GM23338 (cell line): Measurements from ENCODE around the gene COX14. TPM values are rescaled to one million over a fixed set of nuclear protein-coding genes. Genes with fewer than 3 reads are reported as not detected.

Experiments used
- ATAC-seq: fragments of 200-7000 bp; cut with Tn5 transposase; 3 replicates; pipeline ENCODE4 v1.9.1; 2020
- DNase-seq: peaks from one replicate; pipeline ENCODE4 v3.0.0-alpha.2; 2015; ENCODE audit warnings: low spot score
- H2AFZ ChIP-seq: fragments of 200-600 bp; sonication (generic); 2 replicates; pipeline ENCODE4 v1.8.0; 2016; ENCODE audit warnings: antibody characterized with exemption, mild to moderate bottlenecking, moderate library complexity
- H3F3A ChIP-seq: fragments of 200-600 bp; sonication (generic); replicated peaks from 2 replicates; pipeline ENCODE4 v1.8.0; 2017; ENCODE audit warnings: antibody characterized with exemption, mixed run types, low read depth
- H3K27ac ChIP-seq: fragments of 200-600 bp; sonication (generic); 2 replicates; pipeline ENCODE4 v1.6.1; 2016; ENCODE audit warnings: low read depth
- H3K27me3 ChIP-seq: fragments of 200-600 bp; sonication (generic); 2 replicates; pipeline ENCODE4 v1.8.0; 2016; ENCODE audit warnings: mild to moderate bottlenecking, mixed run types, moderate library complexity; ENCODE audit not compliant: insufficient read depth
- H3K36me3 ChIP-seq: fragments of 200-600 bp; sonication (generic); 2 replicates; pipeline ENCODE4 v1.8.0; 2016; ENCODE audit warnings: mild to moderate bottlenecking; ENCODE audit not compliant: insufficient read depth
- H3K4me1 ChIP-seq: fragments of 200-600 bp; sonication (generic); 2 replicates; pipeline ENCODE4 v1.8.0; 2016; ENCODE audit warnings: mild to moderate bottlenecking, moderate library complexity; ENCODE audit not compliant: insufficient read depth
- H3K4me2 ChIP-seq: fragments of 200-600 bp; sonication (generic); 2 replicates; pipeline ENCODE4 v1.7.1; 2017; ENCODE audit warnings: mixed run types
- H3K4me3 ChIP-seq: fragments of 200-600 bp; sonication (generic); 2 replicates; pipeline ENCODE4 v1.6.1; 2016; ENCODE audit warnings: mixed run types
- H3K79me2 ChIP-seq: fragments of 200-600 bp; sonication (generic); replicated peaks from 2 replicates; pipeline ENCODE4 v1.8.0; 2017; ENCODE audit warnings: mild to moderate bottlenecking; ENCODE audit not compliant: insufficient read depth
- H3K9me2 ChIP-seq: fragments of 200-600 bp; sonication (generic); 2 replicates; pipeline ENCODE4 v1.8.0; 2017; ENCODE audit not compliant: insufficient read depth
- H4K20me1 ChIP-seq: fragments of 200-600 bp; sonication (generic); replicated peaks from 2 replicates; pipeline ENCODE4 v1.8.0; 2017; ENCODE audit warnings: mild to moderate bottlenecking; ENCODE audit not compliant: insufficient read depth
- H3K27ac Mint-ChIP-seq: 2 replicates; pipeline ENCODE4 v1.8.0; 2020; ENCODE audit warnings: inconsistent platforms, mild to moderate bottlenecking, moderate library complexity, mixed read lengths
- H3K27me3 Mint-ChIP-seq: 3 replicates; pipeline ENCODE4 v1.8.0; 2022; ENCODE audit warnings: low read depth, mild to moderate bottlenecking, moderate library complexity, mixed read lengths, inconsistent platforms; ENCODE audit not compliant: insufficient read depth, poor library complexity
- H3K36me3 Mint-ChIP-seq: 3 replicates; pipeline ENCODE4 v1.8.0; 2021; ENCODE audit warnings: low read depth, mild to moderate bottlenecking, inconsistent platforms, moderate library complexity, mixed read lengths
- H3K4me1 Mint-ChIP-seq: 3 replicates; pipeline ENCODE4 v1.8.0; 2020; ENCODE audit warnings: mild to moderate bottlenecking, inconsistent platforms, mixed read lengths
- H3K4me3 Mint-ChIP-seq: 3 replicates; pipeline ENCODE4 v1.8.0; 2021; ENCODE audit warnings: moderate library complexity, mild to moderate bottlenecking, inconsistent platforms, mixed read lengths
- H3K9me3 Mint-ChIP-seq: 3 replicates; pipeline ENCODE4 v1.8.0; 2020; ENCODE audit warnings: moderate library complexity, mild to moderate bottlenecking, inconsistent platforms, mixed read lengths
- CREB1 ChIP-seq: fragments of 250-450 bp; sonication (Bioruptor Pico); IDR thresholded peaks from 2 replicates; pipeline ENCODE4 v1.5.0; 2020; ENCODE audit warnings: low read depth, mild to moderate bottlenecking, moderate library complexity
- EZH2 ChIP-seq: fragments of 200-600 bp; sonication (generic); IDR thresholded peaks from one replicate; pipeline ENCODE4 v1.8.0; 2017; ENCODE audit warnings: antibody characterized with exemption, mild to moderate bottlenecking, low read depth; ENCODE audit not compliant: unreplicated experiment
- EZH2phosphoT487 ChIP-seq: fragments of 200-600 bp; sonication (generic); IDR thresholded peaks from one replicate; pipeline ENCODE4 v1.8.1; 2018; ENCODE audit warnings: antibody characterized with exemption; ENCODE audit not compliant: unreplicated experiment
- JUNB ChIP-seq: IDR thresholded peaks from one replicate; pipeline ENCODE4 v1.6.1; 2016; ENCODE audit warnings: antibody characterized with exemption; ENCODE audit not compliant: unreplicated experiment
- NANOG ChIP-seq: IDR thresholded peaks from 2 replicates; pipeline ENCODE4 v1.6.1; 2016; ENCODE audit warnings: antibody characterized with exemption, borderline replicate concordance
- POLR2AphosphoS5 ChIP-seq: IDR thresholded peaks from 2 replicates; pipeline ENCODE4 v1.6.1; 2016; ENCODE audit warnings: antibody characterized with exemption, low read depth
- STAT1 ChIP-seq: IDR thresholded peaks from one replicate; pipeline ENCODE4 v1.6.1; 2016; ENCODE audit warnings: antibody characterized with exemption; ENCODE audit not compliant: unreplicated experiment
- ZNF114 ChIP-seq: fragments of 250-450 bp; sonication (Bioruptor Pico); IDR thresholded peaks from 2 replicates; pipeline ENCODE4 v1.5.0; 2020; ENCODE audit warnings: mild to moderate bottlenecking, moderate library complexity
- ZNF331 ChIP-seq: fragments of 250-450 bp; sonication (Bioruptor Pico); IDR thresholded peaks from 2 replicates; pipeline ENCODE4 v1.5.0; 2020; ENCODE audit warnings: low read depth, mild to moderate bottlenecking, moderate library complexity
- polyA plus RNA-seq: library from polyadenylated mRNA; unstranded; fragments of >200 nt; fragmentation: Nextera tagmentation; extraction: Ambion mirVana; gene quantifications from 2 replicates; pipeline ENCODE4 v1.2.1, GENCODE V29; 2016
- total RNA-seq: library from RNA; depleted of rRNA; stranded (reverse); fragments of >200 nt; shearing (Covaris generic); gene quantifications from 2 replicates; pipeline ENCODE4 v1.2.3, GENCODE V29; 2014
- TF ChIP-seq, protein P1 (sequence below): fragments of 250-450 bp; sonication (Bioruptor Pico); IDR thresholded peaks from 2 replicates; pipeline ENCODE4 v1.5.0; 2020; ENCODE audit warnings: mild to moderate bottlenecking, moderate library complexity
- TF ChIP-seq, protein P2 (sequence below): IDR thresholded peaks from 2 replicates; pipeline ENCODE4 v1.6.1; 2016; ENCODE audit warnings: antibody characterized with exemption
- TF ChIP-seq, protein P3 (sequence below): IDR thresholded peaks from one replicate; pipeline ENCODE4 v1.6.1; 2018; ENCODE audit warnings: antibody characterized with exemption; ENCODE audit not compliant: unreplicated experiment
- TF ChIP-seq, protein P4 (sequence below), 2 experiments: fragments of 200-600 bp in 1 of 2; sonication (generic) in 1 of 2; conservative IDR thresholded peaks; 2 replicates each; pipeline versions ENCODE4 v1.5.1 to v1.6.1; 2016 to 2017; ENCODE audit warnings: antibody characterized with exemption in 2 of 2, low read depth in 2 of 2, mild to moderate bottlenecking in 2 of 2, moderate library complexity in 1 of 2

COX14 gene
- total and polyA plus RNA-seq, 2 experiments from 2014 or later, result 43.7 to 73.5 TPM

DNA sequence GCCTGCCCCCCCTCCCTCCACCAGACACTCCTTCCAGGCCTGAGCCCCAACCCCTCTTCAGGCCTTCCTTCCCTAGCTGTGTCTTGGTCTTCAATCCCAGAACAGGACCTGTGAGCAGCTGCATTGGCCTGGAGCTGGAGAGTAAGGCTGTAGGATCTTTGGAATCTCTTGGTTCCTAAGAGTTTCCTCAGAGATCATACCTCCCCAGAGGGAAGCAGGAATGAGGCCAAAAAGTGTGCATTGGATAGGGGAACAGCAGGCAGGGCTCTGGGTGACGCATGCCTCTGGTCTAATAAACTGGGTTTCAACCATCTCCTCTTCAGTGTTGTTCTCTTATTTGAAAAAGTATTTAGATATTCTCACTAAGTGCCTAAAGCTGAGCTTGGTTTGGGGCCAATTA, 28.7 kb upstream of the COX14 start:
- DNase-seq, result no peak
- H3K9me2 ChIP-seq, result no peaks in the 10 kb centered on the region
- H3K4me2 ChIP-seq, result no peak overlapping the region
- H2AFZ ChIP-seq, result no peak overlapping the region
- Mint-ChIP-seq H3K27ac (no peak overlapping the region), H3K36me3 (peaks cover 28% of the 10 kb centered on the region), H3K9me3 (no peaks in the 10 kb centered on the region; the same call in 2 of the 3 replicates), H3K4me1 (peaks cover 30% of the 10 kb centered on the region), H3K27me3 (peaks cover 7% of the 10 kb centered on the region), H3K4me3 (peak overlapping the region; percentile 63)
- ATAC-seq, result no peak
- H3K79me2 ChIP-seq, result peaks cover 25% of the 10 kb centered on the region
- peaks cover 4% of the 10 kb centered on the region for H4K20me1 ChIP-seq
- peaks cover 5% of the 10 kb centered on the region for H3K4me1 ChIP-seq
- H3K36me3 ChIP-seq, result peaks cover 12% of the 10 kb centered on the region; the same call in 1 of the 2 replicates
- no peak overlapping the region for H3K4me3 ChIP-seq
- peaks cover 22% of the 10 kb centered on the region for H3F3A ChIP-seq
- H3K27ac ChIP-seq, result no peak overlapping the region
- TF ChIP-seq CREB1 (CRISPR knock-in tag) (no peak), ZNF114 (CRISPR knock-in tag) (no peak), POLR2AphosphoS5 (no peak), EZH2phosphoT487 (no peak), NANOG (no peak), JUNB (no peak), EZH2 (no peak), STAT1 (no peak), ZNF331 (no peak)
- TF ChIP-seq, protein P1, sequence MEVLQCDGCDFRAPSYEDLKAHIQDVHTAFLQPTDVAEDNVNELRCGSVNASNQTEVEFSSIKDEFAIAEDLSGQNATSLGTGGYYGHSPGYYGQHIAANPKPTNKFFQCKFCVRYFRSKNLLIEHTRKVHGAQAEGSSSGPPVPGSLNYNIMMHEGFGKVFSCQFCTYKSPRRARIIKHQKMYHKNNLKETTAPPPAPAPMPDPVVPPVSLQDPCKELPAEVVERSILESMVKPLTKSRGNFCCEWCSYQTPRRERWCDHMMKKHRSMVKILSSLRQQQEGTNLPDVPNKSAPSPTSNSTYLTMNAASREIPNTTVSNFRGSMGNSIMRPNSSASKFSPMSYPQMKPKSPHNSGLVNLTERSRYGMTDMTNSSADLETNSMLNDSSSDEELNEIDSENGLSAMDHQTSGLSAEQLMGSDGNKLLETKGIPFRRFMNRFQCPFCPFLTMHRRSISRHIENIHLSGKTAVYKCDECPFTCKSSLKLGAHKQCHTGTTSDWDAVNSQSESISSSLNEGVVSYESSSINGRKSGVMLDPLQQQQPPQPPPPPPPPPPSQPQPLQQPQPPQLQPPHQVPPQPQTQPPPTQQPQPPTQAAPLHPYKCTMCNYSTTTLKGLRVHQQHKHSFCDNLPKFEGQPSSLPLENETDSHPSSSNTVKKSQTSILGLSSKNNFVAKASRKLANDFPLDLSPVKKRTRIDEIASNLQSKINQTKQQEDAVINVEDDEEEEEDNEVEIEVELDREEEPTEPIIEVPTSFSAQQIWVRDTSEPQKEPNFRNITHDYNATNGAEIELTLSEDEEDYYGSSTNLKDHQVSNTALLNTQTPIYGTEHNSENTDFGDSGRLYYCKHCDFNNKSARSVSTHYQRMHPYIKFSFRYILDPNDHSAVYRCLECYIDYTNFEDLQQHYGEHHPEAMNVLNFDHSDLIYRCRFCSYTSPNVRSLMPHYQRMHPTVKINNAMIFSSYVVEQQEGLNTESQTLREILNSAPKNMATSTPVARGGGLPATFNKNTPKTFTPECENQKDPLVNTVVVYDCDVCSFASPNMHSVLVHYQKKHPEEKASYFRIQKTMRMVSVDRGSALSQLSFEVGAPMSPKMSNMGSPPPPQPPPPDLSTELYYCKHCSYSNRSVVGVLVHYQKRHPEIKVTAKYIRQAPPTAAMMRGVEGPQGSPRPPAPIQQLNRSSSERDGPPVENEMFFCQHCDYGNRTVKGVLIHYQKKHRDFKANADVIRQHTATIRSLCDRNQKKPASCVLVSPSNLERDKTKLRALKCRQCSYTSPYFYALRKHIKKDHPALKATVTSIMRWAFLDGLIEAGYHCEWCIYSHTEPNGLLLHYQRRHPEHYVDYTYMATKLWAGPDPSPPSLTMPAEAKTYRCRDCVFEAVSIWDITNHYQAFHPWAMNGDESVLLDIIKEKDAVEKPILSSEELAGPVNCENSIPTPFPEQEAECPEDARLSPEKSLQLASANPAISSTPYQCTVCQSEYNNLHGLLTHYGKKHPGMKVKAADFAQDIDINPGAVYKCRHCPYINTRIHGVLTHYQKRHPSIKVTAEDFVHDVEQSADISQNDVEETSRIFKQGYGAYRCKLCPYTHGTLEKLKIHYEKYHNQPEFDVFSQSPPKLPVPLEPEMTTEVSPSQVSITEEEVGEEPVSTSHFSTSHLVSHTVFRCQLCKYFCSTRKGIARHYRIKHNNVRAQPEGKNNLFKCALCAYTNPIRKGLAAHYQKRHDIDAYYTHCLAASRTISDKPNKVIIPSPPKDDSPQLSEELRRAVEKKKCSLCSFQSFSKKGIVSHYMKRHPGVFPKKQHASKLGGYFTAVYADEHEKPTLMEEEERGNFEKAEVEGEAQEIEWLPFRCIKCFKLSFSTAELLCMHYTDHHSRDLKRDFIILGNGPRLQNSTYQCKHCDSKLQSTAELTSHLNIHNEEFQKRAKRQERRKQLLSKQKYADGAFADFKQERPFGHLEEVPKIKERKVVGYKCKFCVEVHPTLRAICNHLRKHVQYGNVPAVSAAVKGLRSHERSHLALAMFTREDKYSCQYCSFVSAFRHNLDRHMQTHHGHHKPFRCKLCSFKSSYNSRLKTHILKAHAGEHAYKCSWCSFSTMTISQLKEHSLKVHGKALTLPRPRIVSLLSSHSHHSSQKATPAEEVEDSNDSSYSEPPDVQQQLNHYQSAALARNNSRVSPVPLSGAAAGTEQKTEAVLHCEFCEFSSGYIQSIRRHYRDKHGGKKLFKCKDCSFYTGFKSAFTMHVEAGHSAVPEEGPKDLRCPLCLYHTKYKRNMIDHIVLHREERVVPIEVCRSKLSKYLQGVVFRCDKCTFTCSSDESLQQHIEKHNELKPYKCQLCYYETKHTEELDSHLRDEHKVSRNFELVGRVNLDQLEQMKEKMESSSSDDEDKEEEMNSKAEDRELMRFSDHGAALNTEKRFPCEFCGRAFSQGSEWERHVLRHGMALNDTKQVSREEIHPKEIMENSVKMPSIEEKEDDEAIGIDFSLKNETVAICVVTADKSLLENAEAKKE (CRISPR knock-in tag), result no peak
- TF ChIP-seq, protein P2, sequence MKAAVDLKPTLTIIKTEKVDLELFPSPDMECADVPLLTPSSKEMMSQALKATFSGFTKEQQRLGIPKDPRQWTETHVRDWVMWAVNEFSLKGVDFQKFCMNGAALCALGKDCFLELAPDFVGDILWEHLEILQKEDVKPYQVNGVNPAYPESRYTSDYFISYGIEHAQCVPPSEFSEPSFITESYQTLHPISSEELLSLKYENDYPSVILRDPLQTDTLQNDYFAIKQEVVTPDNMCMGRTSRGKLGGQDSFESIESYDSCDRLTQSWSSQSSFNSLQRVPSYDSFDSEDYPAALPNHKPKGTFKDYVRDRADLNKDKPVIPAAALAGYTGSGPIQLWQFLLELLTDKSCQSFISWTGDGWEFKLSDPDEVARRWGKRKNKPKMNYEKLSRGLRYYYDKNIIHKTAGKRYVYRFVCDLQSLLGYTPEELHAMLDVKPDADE, result no peak
- TF ChIP-seq, protein P3, sequence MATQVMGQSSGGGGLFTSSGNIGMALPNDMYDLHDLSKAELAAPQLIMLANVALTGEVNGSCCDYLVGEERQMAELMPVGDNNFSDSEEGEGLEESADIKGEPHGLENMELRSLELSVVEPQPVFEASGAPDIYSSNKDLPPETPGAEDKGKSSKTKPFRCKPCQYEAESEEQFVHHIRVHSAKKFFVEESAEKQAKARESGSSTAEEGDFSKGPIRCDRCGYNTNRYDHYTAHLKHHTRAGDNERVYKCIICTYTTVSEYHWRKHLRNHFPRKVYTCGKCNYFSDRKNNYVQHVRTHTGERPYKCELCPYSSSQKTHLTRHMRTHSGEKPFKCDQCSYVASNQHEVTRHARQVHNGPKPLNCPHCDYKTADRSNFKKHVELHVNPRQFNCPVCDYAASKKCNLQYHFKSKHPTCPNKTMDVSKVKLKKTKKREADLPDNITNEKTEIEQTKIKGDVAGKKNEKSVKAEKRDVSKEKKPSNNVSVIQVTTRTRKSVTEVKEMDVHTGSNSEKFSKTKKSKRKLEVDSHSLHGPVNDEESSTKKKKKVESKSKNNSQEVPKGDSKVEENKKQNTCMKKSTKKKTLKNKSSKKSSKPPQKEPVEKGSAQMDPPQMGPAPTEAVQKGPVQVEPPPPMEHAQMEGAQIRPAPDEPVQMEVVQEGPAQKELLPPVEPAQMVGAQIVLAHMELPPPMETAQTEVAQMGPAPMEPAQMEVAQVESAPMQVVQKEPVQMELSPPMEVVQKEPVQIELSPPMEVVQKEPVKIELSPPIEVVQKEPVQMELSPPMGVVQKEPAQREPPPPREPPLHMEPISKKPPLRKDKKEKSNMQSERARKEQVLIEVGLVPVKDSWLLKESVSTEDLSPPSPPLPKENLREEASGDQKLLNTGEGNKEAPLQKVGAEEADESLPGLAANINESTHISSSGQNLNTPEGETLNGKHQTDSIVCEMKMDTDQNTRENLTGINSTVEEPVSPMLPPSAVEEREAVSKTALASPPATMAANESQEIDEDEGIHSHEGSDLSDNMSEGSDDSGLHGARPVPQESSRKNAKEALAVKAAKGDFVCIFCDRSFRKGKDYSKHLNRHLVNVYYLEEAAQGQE, result no peak
- TF ChIP-seq, protein P4, sequence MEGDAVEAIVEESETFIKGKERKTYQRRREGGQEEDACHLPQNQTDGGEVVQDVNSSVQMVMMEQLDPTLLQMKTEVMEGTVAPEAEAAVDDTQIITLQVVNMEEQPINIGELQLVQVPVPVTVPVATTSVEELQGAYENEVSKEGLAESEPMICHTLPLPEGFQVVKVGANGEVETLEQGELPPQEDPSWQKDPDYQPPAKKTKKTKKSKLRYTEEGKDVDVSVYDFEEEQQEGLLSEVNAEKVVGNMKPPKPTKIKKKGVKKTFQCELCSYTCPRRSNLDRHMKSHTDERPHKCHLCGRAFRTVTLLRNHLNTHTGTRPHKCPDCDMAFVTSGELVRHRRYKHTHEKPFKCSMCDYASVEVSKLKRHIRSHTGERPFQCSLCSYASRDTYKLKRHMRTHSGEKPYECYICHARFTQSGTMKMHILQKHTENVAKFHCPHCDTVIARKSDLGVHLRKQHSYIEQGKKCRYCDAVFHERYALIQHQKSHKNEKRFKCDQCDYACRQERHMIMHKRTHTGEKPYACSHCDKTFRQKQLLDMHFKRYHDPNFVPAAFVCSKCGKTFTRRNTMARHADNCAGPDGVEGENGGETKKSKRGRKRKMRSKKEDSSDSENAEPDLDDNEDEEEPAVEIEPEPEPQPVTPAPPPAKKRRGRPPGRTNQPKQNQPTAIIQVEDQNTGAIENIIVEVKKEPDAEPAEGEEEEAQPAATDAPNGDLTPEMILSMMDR (conservative IDR thresholded peaks at IDR 0.05; ENCODE audit: low read depth in 2 of 2), result no peak
- peaks cover 28% of the 10 kb centered on the region for H3K27me3 ChIP-seq
